Ascending aorta (tissue), 2 donors: ENCODE data around the gene TRAIP. TPM values are rescaled to one million over a fixed set of nuclear protein-coding genes. Genes with fewer than 3 reads are reported as not detected.

ENCODE experiments used
- DNase-seq, 2 donors: peaks; one replicate each; pipeline ENCODE4 v3.0.0-alpha.2; 2019; ENCODE audit warnings: low spot score in 2 of 2
- H3K27ac ChIP-seq, 2 donors: fragments of 200-600 bp; sonication (generic); one replicate each; pipeline ENCODE4 v1.5.1; 2016 to 2017; ENCODE audit warnings: mild to moderate bottlenecking in 1 of 2
- H3K27me3 ChIP-seq: fragments of 200-600 bp; sonication (generic); one replicate; pipeline ENCODE4 v1.5.1; 2017
- H3K36me3 ChIP-seq, 2 donors: fragments of 200-600 bp; sonication (generic); one replicate each; pipeline ENCODE4 v1.5.1; 2016
- H3K4me1 ChIP-seq, 2 donors: fragments of 200-600 bp; sonication (generic); one replicate each; pipeline ENCODE4 v1.5.1; 2016 to 2017; ENCODE audit warnings: mild to moderate bottlenecking in 1 of 2
- H3K4me3 ChIP-seq, 2 donors: fragments of 200-600 bp; sonication (generic); one replicate each; pipeline ENCODE4 v1.5.1; 2016 to 2017; ENCODE audit warnings: mild to moderate bottlenecking in 1 of 2
- H3K9me3 ChIP-seq, 2 donors: fragments of 200-600 bp; sonication (generic); one replicate each; pipeline ENCODE4 v1.5.1; 2016
- intact Hi-C: fragments of 100-400 bp; cut with DNase I; formaldehyde crosslinking; loops from one replicate; pipeline ENCODE4 v1.15.1; 2023
- total RNA-seq: library from RNA; depleted of rRNA; stranded (reverse); fragments of >200 nt; gene quantifications from one replicate; pipeline ENCODE4 v1.1.0, GENCODE V29; 2016
- TF ChIP-seq, protein P1 (sequence below), 3 experiments: fragments of 200-600 bp in 2 of 3; fragments of 450-650 bp in 1 of 3; sonication (generic) in 2 of 3; IDR thresholded peaks; one replicate each; pipeline ENCODE4 v1.5.1; 2016 to 2019; ENCODE audit warnings: antibody characterized with exemption in 3 of 3, mild to moderate bottlenecking in 1 of 3, moderate library complexity in 1 of 3

The TRAIP gene
- total RNA-seq, 1 donor from 2014 or later, result not detected

DNA sequence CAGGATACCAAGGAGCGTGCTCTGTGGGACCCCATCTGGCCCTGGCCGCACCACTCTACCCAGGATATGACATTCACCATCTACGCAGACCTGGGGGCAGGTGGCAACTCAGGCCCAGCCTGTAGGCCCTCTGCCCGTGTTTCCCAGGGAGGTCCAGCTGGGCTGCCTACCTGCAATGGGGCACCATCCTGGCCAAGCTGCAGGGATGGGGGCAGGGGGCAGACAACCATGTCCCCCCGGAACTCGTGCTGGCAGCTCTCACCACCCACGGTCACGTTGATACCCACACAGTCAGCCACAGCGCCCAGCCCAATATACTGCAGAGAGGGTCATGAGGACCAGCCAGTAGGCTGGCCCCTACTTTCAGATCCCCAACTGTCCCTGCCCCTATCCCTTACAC lies 39.4 kb upstream of the TRAIP start:
- Histone ChIP-seq H3K36me3 (peaks cover 0 to 2% of the 10 kb centered on the region in 2 donors), H3K27me3 (no peaks in the 10 kb centered on the region), H3K4me1 (peaks cover 0 to 7% of the 10 kb centered on the region in 2 donors), H3K27ac (no peak overlapping the region), H3K4me3 (no peak overlapping the region), H3K9me3 (no peaks in the 10 kb centered on the region)
- TF ChIP-seq, protein P1, sequence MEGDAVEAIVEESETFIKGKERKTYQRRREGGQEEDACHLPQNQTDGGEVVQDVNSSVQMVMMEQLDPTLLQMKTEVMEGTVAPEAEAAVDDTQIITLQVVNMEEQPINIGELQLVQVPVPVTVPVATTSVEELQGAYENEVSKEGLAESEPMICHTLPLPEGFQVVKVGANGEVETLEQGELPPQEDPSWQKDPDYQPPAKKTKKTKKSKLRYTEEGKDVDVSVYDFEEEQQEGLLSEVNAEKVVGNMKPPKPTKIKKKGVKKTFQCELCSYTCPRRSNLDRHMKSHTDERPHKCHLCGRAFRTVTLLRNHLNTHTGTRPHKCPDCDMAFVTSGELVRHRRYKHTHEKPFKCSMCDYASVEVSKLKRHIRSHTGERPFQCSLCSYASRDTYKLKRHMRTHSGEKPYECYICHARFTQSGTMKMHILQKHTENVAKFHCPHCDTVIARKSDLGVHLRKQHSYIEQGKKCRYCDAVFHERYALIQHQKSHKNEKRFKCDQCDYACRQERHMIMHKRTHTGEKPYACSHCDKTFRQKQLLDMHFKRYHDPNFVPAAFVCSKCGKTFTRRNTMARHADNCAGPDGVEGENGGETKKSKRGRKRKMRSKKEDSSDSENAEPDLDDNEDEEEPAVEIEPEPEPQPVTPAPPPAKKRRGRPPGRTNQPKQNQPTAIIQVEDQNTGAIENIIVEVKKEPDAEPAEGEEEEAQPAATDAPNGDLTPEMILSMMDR (IDR thresholded peaks at IDR 0.05), result no peak
- intact Hi-C loops, result no loop called here
- no peak for DNase-seq

DNA sequence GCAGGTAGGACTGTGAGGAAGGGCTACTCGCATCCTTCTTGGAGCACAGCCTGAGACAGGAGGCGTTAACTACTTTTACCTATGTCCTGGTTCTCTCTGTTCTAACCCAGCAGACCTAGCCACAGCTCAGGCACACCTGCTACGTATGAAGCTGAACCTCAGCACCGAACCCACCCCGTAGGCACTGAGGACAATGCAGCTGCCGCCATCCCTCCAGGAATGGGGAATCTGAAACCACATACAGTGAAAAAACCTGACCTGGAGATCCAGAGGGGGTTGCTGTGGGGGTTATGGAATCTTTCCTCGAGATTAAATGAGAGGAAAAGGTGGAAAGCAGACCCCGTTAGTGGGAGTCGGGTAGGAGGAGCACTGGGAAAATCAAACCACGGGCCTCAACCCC lies 32.9 kb upstream of the TRAIP start:
- Histone ChIP-seq H3K36me3 (no peaks in the 10 kb centered on the region), H3K4me1 (no peaks in the 10 kb centered on the region), H3K27ac (no peak overlapping the region), H3K27me3 (no peaks in the 10 kb centered on the region), H3K4me3 (no peak overlapping the region), H3K9me3 (no peaks in the 10 kb centered on the region)
- intact Hi-C loops, result no loop called here
- TF ChIP-seq, protein P1 (IDR thresholded peaks at IDR 0.05), result no peak
- DNase-seq, result no peak

DNA sequence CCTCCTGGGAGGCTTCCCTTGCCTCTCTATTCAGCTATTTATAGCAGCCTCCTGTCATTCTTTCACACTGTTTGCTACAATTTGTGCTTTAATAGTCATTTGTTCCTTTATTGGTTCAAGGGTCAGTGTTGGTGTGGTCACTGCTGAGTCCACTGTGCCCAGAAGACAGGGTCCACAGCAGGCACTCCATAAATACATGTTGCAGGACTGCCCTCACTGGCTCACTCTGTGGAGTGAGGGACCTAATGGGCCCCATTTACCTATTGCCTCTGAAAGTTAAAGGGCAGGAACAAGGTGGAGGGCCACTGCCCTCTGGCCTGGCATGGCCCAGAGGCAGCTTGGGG lies 30.5 kb upstream of the TRAIP start:
- Histone ChIP-seq H3K4me3 (no peak overlapping the region), H3K27me3 (no peaks in the 10 kb centered on the region), H3K36me3 (no peaks in the 10 kb centered on the region), H3K27ac (no peak overlapping the region), H3K9me3 (no peaks in the 10 kb centered on the region), H3K4me1 (no peaks in the 10 kb centered on the region)
- no peak for DNase-seq
- TF ChIP-seq, protein P1 (IDR thresholded peaks at IDR 0.05), result no peak
- intact Hi-C loops, result no loop called here

DNA sequence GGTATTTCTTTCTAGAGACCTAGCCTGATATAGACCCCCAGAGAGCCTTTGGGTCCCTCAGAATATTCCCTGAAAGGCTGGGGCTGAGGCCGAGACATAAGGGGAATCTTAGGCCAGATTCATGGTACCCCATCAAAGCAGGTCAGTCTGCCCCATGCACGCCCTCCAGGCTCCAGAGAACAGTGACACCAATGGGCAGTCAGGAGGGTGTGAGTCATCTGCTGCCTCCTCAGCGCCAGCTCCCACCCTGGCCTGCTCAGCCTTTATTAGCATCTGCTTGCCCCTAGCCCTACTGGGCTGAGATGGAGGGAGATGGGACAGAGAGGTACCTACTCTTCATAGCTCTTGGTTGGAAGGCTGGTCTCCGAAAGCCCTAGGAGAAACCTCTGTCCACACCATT lies 27.6 kb upstream of the TRAIP start:
- Histone ChIP-seq H3K27ac (no peak overlapping the region), H3K4me3 (no peak overlapping the region), H3K9me3 (no peaks in the 10 kb centered on the region), H3K4me1 (no peaks in the 10 kb centered on the region), H3K27me3 (no peaks in the 10 kb centered on the region), H3K36me3 (no peaks in the 10 kb centered on the region)
- intact Hi-C loops, result no loop called here
- no peak for DNase-seq
- TF ChIP-seq, protein P1 (IDR thresholded peaks at IDR 0.05), result no peak

DNA sequence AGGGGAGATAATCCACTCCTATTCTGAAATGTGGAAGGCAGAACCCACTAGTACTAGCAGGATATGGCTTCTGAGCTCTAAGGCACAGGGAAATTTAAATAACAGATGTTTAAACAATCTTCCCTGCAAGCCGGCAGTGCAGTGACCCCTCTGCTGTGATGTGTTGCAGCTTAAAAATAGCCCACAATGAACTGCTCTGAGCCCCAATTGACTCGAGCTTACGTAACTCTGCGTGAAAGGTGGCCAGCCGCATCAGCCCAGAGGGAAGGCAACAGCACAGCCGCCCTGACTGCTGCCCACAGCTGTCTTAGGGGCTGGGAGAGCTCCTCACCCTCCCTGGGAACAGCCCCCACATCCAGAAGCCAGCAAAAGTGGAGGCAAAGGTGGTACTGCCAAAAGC lies 25.8 kb upstream of the TRAIP start:
- no peaks in the 10 kb centered on the region for H3K9me3 ChIP-seq
- H3K4me1 ChIP-seq, result no peaks in the 10 kb centered on the region
- intact Hi-C loops, result no loop called here
- H3K27me3 ChIP-seq, result no peaks in the 10 kb centered on the region
- DNase-seq, result no peak
- no peaks in the 10 kb centered on the region for H3K36me3 ChIP-seq
- no peak overlapping the region for H3K4me3 ChIP-seq
- no peak overlapping the region for H3K27ac ChIP-seq
- TF ChIP-seq, protein P1 (IDR thresholded peaks at IDR 0.05), result no peak

DNA sequence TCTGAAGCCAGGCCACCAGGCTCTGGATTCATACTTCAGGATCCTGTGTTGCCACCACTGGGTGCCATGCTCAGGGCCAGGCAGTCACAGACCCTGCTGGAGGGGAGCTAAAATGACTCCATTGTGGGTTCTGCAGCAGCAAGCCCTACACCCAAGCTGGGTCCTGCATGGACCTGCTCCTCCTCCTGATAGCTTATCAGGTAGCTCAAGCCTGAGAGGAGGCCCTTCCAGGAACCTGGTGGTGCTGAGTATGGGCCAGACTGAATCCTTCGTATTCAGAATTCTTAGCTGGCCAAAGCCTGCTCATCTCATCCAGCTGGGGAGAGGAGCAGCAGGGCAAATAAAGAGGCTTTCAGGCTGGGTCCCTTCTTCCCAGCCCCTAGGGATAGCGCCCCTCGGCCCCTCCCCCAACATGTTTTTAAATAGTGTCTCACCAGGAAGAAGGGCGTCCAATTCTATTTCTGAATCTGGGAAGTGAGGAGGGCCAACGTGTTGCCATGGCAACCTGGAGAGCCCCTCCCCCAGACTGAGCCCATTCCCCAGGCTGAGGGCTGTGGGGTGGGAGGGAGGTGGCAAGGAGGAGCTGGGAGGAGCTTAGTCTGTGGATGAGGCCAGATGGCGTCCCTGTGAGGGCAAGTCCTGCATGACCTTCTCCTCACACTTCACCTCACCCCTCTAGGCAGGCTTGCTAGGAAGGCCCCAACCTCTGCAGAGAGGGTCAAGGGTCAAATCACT lies 24.4 kb upstream of the TRAIP start:
- no peaks in the 10 kb centered on the region for H3K36me3 ChIP-seq
- TF ChIP-seq, protein P1 (IDR thresholded peaks at IDR 0.05), result no peak
- no peaks in the 10 kb centered on the region for H3K4me1 ChIP-seq
- no peak overlapping the region for H3K27ac ChIP-seq
- no peaks in the 10 kb centered on the region for H3K27me3 ChIP-seq
- H3K4me3 ChIP-seq, result no peak overlapping the region
- no peak for DNase-seq
- no peaks in the 10 kb centered on the region for H3K9me3 ChIP-seq
- intact Hi-C loops, result no loop called here
